GM19099 (cell line): ENCODE measurements around the gene TMPRSS6.

Experiments used
- POLR2A ChIP-seq: IDR thresholded peaks from 3 replicates; pipeline ENCODE4 v1.6.1; 2011; ENCODE audit warnings: low read depth; ENCODE audit not compliant: insufficient read length; ENCODE audit errors: extremely low read depth

Gene TMPRSS6

GRCh38 chr22:37033605-37034430 lies 75.7 kb downstream of the TMPRSS6 start:
- TF ChIP-seq POLR2A = no peak

GRCh38 chr22:37032535-37033460 lies 76.7 kb downstream of the TMPRSS6 start:
- no peak for TF ChIP-seq POLR2A

GRCh38 chr22:37032134-37032534 lies 77.4 kb downstream of the TMPRSS6 start:
- TF ChIP-seq POLR2A = no peak

GRCh38 chr22:37030560-37031281 lies 78.8 kb downstream of the TMPRSS6 start:
- no peak for TF ChIP-seq POLR2A

GRCh38 chr22:37028692-37029674 lies 80.5 kb downstream of the TMPRSS6 start:
- no peak for TF ChIP-seq POLR2A

- TF ChIP-seq POLR2A = no peak
These were observed 82.0 kb downstream of the TMPRSS6 start for GRCh38 chr22:37027556-37027955.

- TF ChIP-seq POLR2A = no peak
These were observed 83.2 kb downstream of the TMPRSS6 start for GRCh38 chr22:37026325-37026724.

- no peak for TF ChIP-seq POLR2A
These were observed 83.9 kb downstream of the TMPRSS6 start for GRCh38 chr22:37025500-37026070.

- TF ChIP-seq POLR2A = no peak
These were observed 85.0 kb downstream of the TMPRSS6 start for GRCh38 chr22:37024339-37025157.

- no peak for TF ChIP-seq POLR2A
These were observed 85.7 kb downstream of the TMPRSS6 start for GRCh38 chr22:37023743-37024338.

- TF ChIP-seq POLR2A = no peak
These were observed 86.8 kb downstream of the TMPRSS6 start for GRCh38 chr22:37022483-37023337.
